Loucy (cell line): ENCODE data around the gene KIAA1614.

Experiments used
- H2AFZ ChIP-seq: fragments of 200-600 bp; sonication (generic); 2 replicates; pipeline ENCODE4 v1.6.0; 2016; ENCODE audit warnings: antibody characterized with exemption, mild to moderate bottlenecking, low read length, moderate library complexity
- H3F3A ChIP-seq: fragments of 200-600 bp; 2 replicates; pipeline ENCODE4 v1.6.0; 2016; ENCODE audit warnings: antibody characterized with exemption, low read depth, mild to moderate bottlenecking
- H3K27me3 ChIP-seq: fragments of 200-600 bp; sonication (generic); 2 replicates; pipeline ENCODE4 v1.6.1; 2014; ENCODE audit warnings: low read length, mild to moderate bottlenecking; ENCODE audit not compliant: insufficient read depth, poor library complexity, severe bottlenecking
- H3K36me3 ChIP-seq: fragments of 200-600 bp; sonication (generic); 2 replicates; pipeline ENCODE4 v1.6.1; 2016; ENCODE audit warnings: low read length; ENCODE audit not compliant: insufficient read depth
- H3K4me1 ChIP-seq: fragments of 200-600 bp; sonication (generic); 2 replicates; pipeline ENCODE4 v1.5.1; 2014; ENCODE audit warnings: low read length, mild to moderate bottlenecking; ENCODE audit not compliant: insufficient read depth, poor library complexity, severe bottlenecking
- H3K4me2 ChIP-seq: fragments of 200-600 bp; sonication (generic); 2 replicates; pipeline ENCODE4 v1.6.0; 2014; ENCODE audit warnings: antibody characterized with exemption, low read length, low read depth, mild to moderate bottlenecking; ENCODE audit not compliant: poor library complexity, severe bottlenecking
- H3K4me3 ChIP-seq: fragments of 200-600 bp; sonication (generic); 2 replicates; pipeline ENCODE4 v1.5.1; 2014; ENCODE audit warnings: low read length, mild to moderate bottlenecking, mixed read lengths; ENCODE audit not compliant: poor library complexity, severe bottlenecking
- H3K79me2 ChIP-seq: fragments of 200-600 bp; sonication (generic); 2 replicates; pipeline ENCODE4 v1.6.1; 2014; ENCODE audit warnings: low read length; ENCODE audit not compliant: insufficient read depth
- H3K9ac ChIP-seq: fragments of 200-600 bp; sonication (generic); 2 replicates; pipeline ENCODE4 v1.6.0; 2014; ENCODE audit warnings: mild to moderate bottlenecking, low read depth, low read length, moderate library complexity; ENCODE audit not compliant: poor library complexity, severe bottlenecking
- H3K9me2 ChIP-seq: fragments of 200-600 bp; sonication (generic); replicated peaks from 2 replicates; pipeline ENCODE4 v1.6.1; 2016; ENCODE audit warnings: low read depth, low read length, mixed read lengths
- H3K9me3 ChIP-seq: fragments of 200-600 bp; sonication (generic); 2 replicates; pipeline ENCODE4 v1.6.1; 2014; ENCODE audit warnings: mild to moderate bottlenecking, antibody characterized with exemption, low read length, low read depth; ENCODE audit not compliant: insufficient read depth
- H4K20me1 ChIP-seq: fragments of 200-600 bp; sonication (generic); 2 replicates; pipeline ENCODE4 v1.6.0; 2014; ENCODE audit warnings: antibody characterized with exemption, low read length, mild to moderate bottlenecking; ENCODE audit not compliant: insufficient read depth, poor library complexity, severe bottlenecking
- CTCF ChIP-seq: fragments of 200-600 bp; sonication (generic); conservative IDR thresholded peaks from 2 replicates; pipeline ENCODE4 v1.5.1; 2014; ENCODE audit warnings: mild to moderate bottlenecking, antibody characterized with exemption, low read length

The KIAA1614 gene

GRCh38 chr1:180997843-180998504 lies 85.3 kb downstream of the KIAA1614 start:
- H3K4me3 ChIP-seq = no peak overlapping the region
- no peak overlapping the region for H3K9ac ChIP-seq
- H2AFZ ChIP-seq = no peak overlapping the region
- no peak overlapping the region for H3K4me2 ChIP-seq
- no peaks in the 10 kb centered on the region for H3K9me3 ChIP-seq
- no peaks in the 10 kb centered on the region for H3K4me1 ChIP-seq
- H3K9me2 ChIP-seq = no peaks in the 10 kb centered on the region
- no peaks in the 10 kb centered on the region for H3K27me3 ChIP-seq
- H3F3A ChIP-seq = no peaks in the 10 kb centered on the region
- peaks cover 73% of the 10 kb centered on the region for H3K36me3 ChIP-seq
- 0 out of 2 replicates have a peak, but pooled peaks cover 3% of the 10 kb centered on the region for H3K79me2 ChIP-seq
- no peak for TF ChIP-seq CTCF
- H4K20me1 ChIP-seq = peaks cover 3% of the 10 kb centered on the region
